ENCODE results near the gene PCDH19. TPM values are rescaled to one million over a fixed set of nuclear protein-coding genes. Genes with fewer than 3 reads are reported as not detected.

The PCDH19 gene
- total and polyA plus RNA-seq, 9 donors = 1.2 to 4.4 (median 3.0) TPM

DNA sequence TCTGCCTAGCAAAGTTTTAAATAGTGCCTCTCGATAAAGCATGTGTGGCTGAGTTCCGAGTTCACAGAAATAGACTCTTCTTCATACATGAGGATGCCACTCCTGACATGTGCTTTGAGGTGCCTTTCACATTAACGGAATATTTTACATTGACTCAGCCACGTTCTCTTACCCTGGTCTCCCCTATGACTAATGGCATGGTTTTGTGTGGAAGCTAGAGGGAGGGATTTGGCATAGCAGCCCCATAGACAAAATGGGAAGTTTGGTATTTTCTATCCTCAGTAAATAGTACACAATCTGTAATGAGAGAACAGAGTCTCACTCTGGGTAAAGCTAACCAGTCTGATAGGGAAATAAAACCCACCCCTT, 68.9 kb downstream of the PCDH19 start:
- TF ChIP-seq EP300 (IDR thresholded peaks at IDR 0.05) (no peak), POLR2A (IDR thresholded peaks at IDR 0.05) (no peak), CTCF (IDR thresholded peaks at IDR 0.05) (no peak)

GRCh38 chrX:100340491-100341141, 69.5 kb downstream of the PCDH19 start:
- Histone ChIP-seq H3K9me3 (no peaks in the 10 kb centered on the region), H3K4me1 (ENCODE audit: insufficient read depth) (no peaks in the 10 kb centered on the region), H3K36me3 (no peaks in the 10 kb centered on the region), H3K27ac (no peak overlapping the region), H3K4me3 (no peak overlapping the region), H3K27me3 (no peaks in the 10 kb centered on the region)
- TF ChIP-seq POLR2A (IDR thresholded peaks at IDR 0.05) (no peak), EP300 (IDR thresholded peaks at IDR 0.05) (no peak), CTCF (IDR thresholded peaks at IDR 0.05) (no peak)
- intact Hi-C loops (cut with DNase I) = no loop called here
- no peak for DNase-seq

More for the DNA sequence above, 68.9 kb downstream of the PCDH19 start:
- H3K27me3 ChIP-seq = no peaks in the 10 kb centered on the region
- no peak overlapping the region for H3K4me3 ChIP-seq
- no peaks in the 10 kb centered on the region for H3K4me1 ChIP-seq (ENCODE audit: insufficient read depth)
- intact Hi-C loops (cut with DNase I) = no loop called here
- no peaks in the 10 kb centered on the region for H3K36me3 ChIP-seq
- no peaks in the 10 kb centered on the region for H3K9me3 ChIP-seq
- no peak overlapping the region for H3K27ac ChIP-seq
- no peak for DNase-seq
- 41 to 56% (median 41%) methylated on average over 4 of the region's 4 CpGs for WGBS, 3 donors

GRCh38 chrX:100328351-100328750, 81.7 kb downstream of the PCDH19 start:
- WGBS, 3 donors = 52 to 67% (median 56%) methylated on average over 6 of the region's 6 CpGs

GRCh38 chrX:100319716-100320115, 90.4 kb downstream of the PCDH19 start:
- WGBS, 3 donors = 30 to 33% (median 32%) methylated on average over 2 of the region's 2 CpGs
- no peaks in the 10 kb centered on the region for H3K27me3 ChIP-seq
- H3K9me3 ChIP-seq = no peaks in the 10 kb centered on the region
- H3K4me1 ChIP-seq (ENCODE audit: insufficient read depth) = no peaks in the 10 kb centered on the region
- intact Hi-C loops (cut with DNase I) = no loop called here
- DNase-seq = no peak
- TF ChIP-seq CTCF (IDR thresholded peaks at IDR 0.05) = no peak
- TF ChIP-seq EP300 (IDR thresholded peaks at IDR 0.05) = no peak
- no peak for TF ChIP-seq POLR2A (IDR thresholded peaks at IDR 0.05)
- H3K27ac ChIP-seq = no peak overlapping the region
- H3K36me3 ChIP-seq = no peaks in the 10 kb centered on the region
- H3K4me3 ChIP-seq = no peak overlapping the region

More at GRCh38 chrX:100328351-100328750, 81.7 kb downstream of the PCDH19 start:
- no peaks in the 10 kb centered on the region for H3K9me3 ChIP-seq
- no peaks in the 10 kb centered on the region for H3K36me3 ChIP-seq
- TF ChIP-seq CTCF (IDR thresholded peaks at IDR 0.05) (no peak), POLR2A (IDR thresholded peaks at IDR 0.05) (no peak), EP300 (IDR thresholded peaks at IDR 0.05) (no peak)
- intact Hi-C loops (cut with DNase I) = no loop called here
- no peaks in the 10 kb centered on the region for H3K27me3 ChIP-seq
- H3K27ac ChIP-seq = no peak overlapping the region
- no peaks in the 10 kb centered on the region for H3K4me1 ChIP-seq (ENCODE audit: insufficient read depth)
- DNase-seq = no peak
- H3K4me3 ChIP-seq = no peak overlapping the region
